OCI-LY7 (cell line): ENCODE data around the gene DACT3. TPM values are rescaled to one million over a fixed set of nuclear protein-coding genes. Genes with fewer than 3 reads are reported as not detected.
A peak's percentile ranks its signal among the peaks of the same experiment; 100 is the strongest.

Experiments used
- BruUV-seq: library from RNA; stranded (reverse); fragments of 400-500 nt; replicated peaks from 2 replicates; lab custom pipeline; 2021; lab: Mats Ljungman, UMichigan
- CTCF ChIA-PET: fragments of 300-600 bp; sonication (Branson Sonifier 250); formaldehyde crosslinking; loops from one replicate; lab custom pipeline; 2022; ENCODE audit warnings: antibody characterized with exemption; ENCODE audit not compliant: unreplicated experiment; lab: Charles Lee
- POLR2A ChIA-PET: fragments of 300-600 bp; sonication (Branson Sonifier 250); formaldehyde crosslinking; loops from one replicate; lab custom pipeline; 2022; ENCODE audit warnings: antibody characterized with exemption; lab: Charles Lee
- DNase-seq: peaks from one replicate; pipeline ENCODE4 v3.0.0-alpha.2; 2015; ENCODE audit warnings: low spot score
- H2AFZ ChIP-seq: fragments of 200-600 bp; sonication (generic), shearing (Covaris generic); 2 replicates; pipeline ENCODE4 v1.6.1; 2014; ENCODE audit warnings: mild to moderate bottlenecking, antibody characterized with exemption, low read length, moderate library complexity
- H3K27ac ChIP-seq: fragments of 200-600 bp; sonication (generic); 2 replicates; pipeline ENCODE4 v1.5.1; 2014; ENCODE audit warnings: mixed run types, low read depth, mild to moderate bottlenecking, moderate library complexity, low read length, inconsistent platforms; ENCODE audit not compliant: poor library complexity, severe bottlenecking
- H3K36me3 ChIP-seq: fragments of 200-600 bp; sonication (generic); 2 replicates; pipeline ENCODE4 v1.6.1; 2014; ENCODE audit warnings: mild to moderate bottlenecking, antibody characterized with exemption, low read length, moderate library complexity, mixed read lengths; ENCODE audit not compliant: insufficient read depth
- H3K4me1 ChIP-seq: fragments of 200-600 bp; sonication (generic); 2 replicates; pipeline ENCODE4 v1.5.1; 2014; ENCODE audit warnings: mild to moderate bottlenecking, low read length; ENCODE audit not compliant: insufficient read depth, poor library complexity, severe bottlenecking
- H3K4me2 ChIP-seq: fragments of 200-600 bp; sonication (generic); 2 replicates; pipeline ENCODE4 v1.6.1; 2014; ENCODE audit warnings: mild to moderate bottlenecking, low read length
- H3K4me3 ChIP-seq: fragments of 200-600 bp; sonication (generic); 2 replicates; pipeline ENCODE4 v1.5.1; 2014; ENCODE audit warnings: mild to moderate bottlenecking, low read depth, low read length; ENCODE audit not compliant: poor library complexity, severe bottlenecking
- H3K79me2 ChIP-seq: fragments of 200-600 bp; sonication (generic); 2 replicates; pipeline ENCODE4 v1.6.1; 2016; ENCODE audit warnings: low read depth, mild to moderate bottlenecking, low read length, moderate library complexity, mixed read lengths; ENCODE audit not compliant: insufficient read depth
- H3K9me2 ChIP-seq: fragments of 200-600 bp; sonication (generic); 2 replicates; pipeline ENCODE4 v1.6.1; 2016; ENCODE audit warnings: mild to moderate bottlenecking, low read length, mixed read lengths; ENCODE audit not compliant: insufficient read depth
- H3K9me3 ChIP-seq: fragments of 200-600 bp; sonication (generic); 2 replicates; pipeline ENCODE4 v1.6.1; 2014; ENCODE audit warnings: mild to moderate bottlenecking, mixed run types, low read length, mixed read lengths
- H4K20me1 ChIP-seq: fragments of 200-600 bp; sonication (generic); 2 replicates; pipeline ENCODE4 v1.6.1; 2014; ENCODE audit warnings: mild to moderate bottlenecking, antibody characterized with exemption, low read length, moderate library complexity, mixed read lengths; ENCODE audit not compliant: insufficient read depth
- CTCF ChIP-seq: fragments of 200-600 bp; sonication (generic); conservative IDR thresholded peaks from 2 replicates; pipeline ENCODE4 v1.5.1; 2014; ENCODE audit warnings: mild to moderate bottlenecking, antibody characterized with exemption, low read length, moderate library complexity, mixed read lengths
- EZH2phosphoT487 ChIP-seq: fragments of 200-600 bp; sonication (generic); IDR thresholded peaks from 2 replicates; pipeline ENCODE4 v1.6.1; 2018; ENCODE audit warnings: low read depth, borderline replicate concordance, mild to moderate bottlenecking, mixed run types, antibody characterized with exemption, low read length, moderate library complexity, mixed read lengths
- intact Hi-C: fragments of 100-400 bp; cut with micrococcal nuclease; formaldehyde crosslinking; loops from one replicate; pipeline ENCODE4 v1.10.0; 2022; ENCODE audit not compliant: unreplicated experiment
- total RNA-seq, 2 experiments: library from RNA; depleted of rRNA in 1 of 2; stranded (reverse); fragments of >200 nt in 1 of 2; shearing (Covaris generic) in 1 of 2; gene quantifications; 2 replicates each; pipeline ENCODE4 v1.2.3, GENCODE V29; 2014 to 2022

The DACT3 gene
- total RNA-seq, 2 experiments from 2014 or later = 0.44 TPM; not detected in 1

- ChIA-PET CTCF (no interaction called here), POLR2A (interaction anchor here (1.4 to 1.5 kb wide), 3 partner anchors 10 to 21 kb away, joined by 3 to 6 read pairs (median 5); no protein-coding TSS in a partner anchor)
- Histone ChIP-seq H3K36me3 (no peaks in the 10 kb centered on the region), H3K4me2 (no peak overlapping the region), H3K9me2 (no peaks in the 10 kb centered on the region), H2AFZ (no peak overlapping the region), H4K20me1 (no peaks in the 10 kb centered on the region), H3K4me3 (no peak overlapping the region), H3K79me2 (no peaks in the 10 kb centered on the region), H3K27ac (no peak overlapping the region), H3K4me1 (peaks cover 54% of the 10 kb centered on the region), H3K9me3 (no peaks in the 10 kb centered on the region)
- intact Hi-C loops = no loop called here
- no peak for DNase-seq
- TF ChIP-seq EZH2phosphoT487 (no peak), CTCF (peak; percentile 55)
- no TSS peak for BruUV-seq
Observed at GRCh38 chr19:46621191-46622117, 39.5 kb downstream of the DACT3 start.

GRCh38 chr19:46620716-46621115 is 40.3 kb downstream of the DACT3 start:
- peaks cover 59% of the 10 kb centered on the region for H3K4me1 ChIP-seq

More at GRCh38 chr19:46620716-46621115, 40.3 kb downstream of the DACT3 start:
- no peaks in the 10 kb centered on the region for H4K20me1 ChIP-seq
- H3K4me2 ChIP-seq = peak overlapping the region; percentile 69; the same call in 1 of the 2 replicates
- TF ChIP-seq CTCF (no peak), EZH2phosphoT487 (no peak)
- H3K4me3 ChIP-seq = no peak overlapping the region
- no peak overlapping the region for H3K27ac ChIP-seq
- no peaks in the 10 kb centered on the region for H3K9me2 ChIP-seq
- CTCF ChIA-PET = interaction anchor here (0.6 kb wide), 1 partner anchor 39 kb away, joined by 3 read pairs; no protein-coding TSS in a partner anchor
- H3K9me3 ChIP-seq = no peaks in the 10 kb centered on the region
- intact Hi-C loops = no loop called here
- BruUV-seq = no TSS peak
- H2AFZ ChIP-seq = peak overlapping the region; percentile 83; the same call in 1 of the 2 replicates
- H3K79me2 ChIP-seq = no peaks in the 10 kb centered on the region
- DNase-seq = no peak
- no peaks in the 10 kb centered on the region for H3K36me3 ChIP-seq
- POLR2A ChIA-PET = interaction anchor here (1.4 kb wide), 1 partner anchor 10 kb away, joined by 6 read pairs; no protein-coding TSS in a partner anchor
